Astrocyte (in vitro differentiated cells and primary cell): ENCODE results near the gene EPS8L3.

Experiments used
- EZH2 ChIP-seq: IDR thresholded peaks from 2 replicates; pipeline ENCODE4 v1.6.1; 2012; ENCODE audit warnings: mild to moderate bottlenecking, low read length, inconsistent platforms; ENCODE audit not compliant: insufficient read depth
- TF ChIP-seq, protein P1 (sequence below): IDR thresholded peaks from 2 replicates; pipeline ENCODE4 v1.5.1; 2011; ENCODE audit warnings: low read depth, mild to moderate bottlenecking, inconsistent platforms, low read length, moderate library complexity; ENCODE audit not compliant: insufficient read depth

DNA sequence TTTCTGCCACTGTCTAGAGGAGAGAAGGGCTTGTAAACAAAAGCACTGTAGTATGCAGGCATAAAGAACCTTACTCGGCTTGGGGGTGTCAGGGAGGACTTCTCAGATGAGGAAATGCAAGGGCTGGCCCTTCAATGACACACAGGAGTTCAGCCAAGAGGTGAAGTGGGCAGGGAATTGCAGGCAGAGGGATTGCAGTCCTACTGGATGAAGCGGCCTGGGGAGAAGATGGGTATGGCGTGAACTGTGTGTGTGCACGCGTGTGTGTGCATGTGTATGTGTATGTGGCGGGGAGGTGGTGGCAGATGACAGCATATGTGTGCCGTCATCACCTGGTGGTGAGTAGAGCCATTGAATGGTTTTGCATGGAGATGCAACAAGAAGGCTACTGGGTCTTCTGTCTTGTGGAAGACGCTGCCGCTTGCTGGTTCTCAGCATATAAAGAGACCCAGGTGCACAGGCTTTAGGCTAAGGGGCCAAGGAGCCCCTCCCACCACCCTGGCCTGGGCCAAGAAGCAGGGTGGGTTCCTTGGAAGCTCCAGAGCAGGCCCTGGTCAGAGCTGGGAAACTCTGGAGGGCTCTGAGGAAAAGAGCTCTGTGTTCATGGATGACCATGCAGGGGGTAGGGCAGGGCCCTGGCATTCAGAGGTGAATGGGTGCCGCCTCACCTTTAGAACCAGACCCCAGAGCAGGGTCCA lies 4.1 kb upstream of the EPS8L3 start:
- TF ChIP-seq, protein P1, sequence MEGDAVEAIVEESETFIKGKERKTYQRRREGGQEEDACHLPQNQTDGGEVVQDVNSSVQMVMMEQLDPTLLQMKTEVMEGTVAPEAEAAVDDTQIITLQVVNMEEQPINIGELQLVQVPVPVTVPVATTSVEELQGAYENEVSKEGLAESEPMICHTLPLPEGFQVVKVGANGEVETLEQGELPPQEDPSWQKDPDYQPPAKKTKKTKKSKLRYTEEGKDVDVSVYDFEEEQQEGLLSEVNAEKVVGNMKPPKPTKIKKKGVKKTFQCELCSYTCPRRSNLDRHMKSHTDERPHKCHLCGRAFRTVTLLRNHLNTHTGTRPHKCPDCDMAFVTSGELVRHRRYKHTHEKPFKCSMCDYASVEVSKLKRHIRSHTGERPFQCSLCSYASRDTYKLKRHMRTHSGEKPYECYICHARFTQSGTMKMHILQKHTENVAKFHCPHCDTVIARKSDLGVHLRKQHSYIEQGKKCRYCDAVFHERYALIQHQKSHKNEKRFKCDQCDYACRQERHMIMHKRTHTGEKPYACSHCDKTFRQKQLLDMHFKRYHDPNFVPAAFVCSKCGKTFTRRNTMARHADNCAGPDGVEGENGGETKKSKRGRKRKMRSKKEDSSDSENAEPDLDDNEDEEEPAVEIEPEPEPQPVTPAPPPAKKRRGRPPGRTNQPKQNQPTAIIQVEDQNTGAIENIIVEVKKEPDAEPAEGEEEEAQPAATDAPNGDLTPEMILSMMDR: no peak
- TF ChIP-seq EZH2: no peak
